SK-N-SH treated with all-trans-retinoic acid at 6 μM for 48 hours (cell line): ENCODE data around the gene AGMO.

Experiments
- ARNTL ChIP-seq: fragments of 450-650 bp; formaldehyde crosslinking; IDR thresholded peaks from 2 replicates; pipeline ENCODE4 v1.5.0; 2020; ENCODE audit warnings: low read depth, mild to moderate bottlenecking, moderate library complexity, borderline replicate concordance
- BACH2 ChIP-seq: fragments of 250-450 bp; sonication (Bioruptor Pico); IDR thresholded peaks from 2 replicates; pipeline ENCODE4 v1.9.0; 2021; ENCODE audit warnings: mild to moderate bottlenecking, borderline replicate concordance
- OSR1 ChIP-seq: fragments of 250-450 bp; sonication (Bioruptor Pico); IDR thresholded peaks from 2 replicates; pipeline ENCODE4 v1.8.0; 2022; ENCODE audit warnings: moderate library complexity, mild to moderate bottlenecking, inconsistent platforms
- PATZ1 ChIP-seq: fragments of 250-450 bp; sonication (Bioruptor Pico); IDR thresholded peaks from 2 replicates; pipeline ENCODE4 v1.8.0; 2020; ENCODE audit warnings: mild to moderate bottlenecking, moderate library complexity, borderline replicate concordance
- RARB ChIP-seq: fragments of 250-450 bp; sonication (Bioruptor Pico); IDR thresholded peaks from 2 replicates; pipeline ENCODE4 v1.8.0; 2021; ENCODE audit warnings: mild to moderate bottlenecking, moderate library complexity
- SNAI2 ChIP-seq: fragments of 250-450 bp; sonication (Bioruptor Pico); IDR thresholded peaks from 2 replicates; pipeline ENCODE4 v1.5.0; 2020; ENCODE audit warnings: mild to moderate bottlenecking, moderate library complexity
- TOX ChIP-seq: fragments of 250-450 bp; sonication (Bioruptor Pico); IDR thresholded peaks from 2 replicates; pipeline ENCODE4 v1.8.0; 2021; ENCODE audit warnings: mild to moderate bottlenecking, moderate library complexity, borderline replicate concordance
- TSHZ2 ChIP-seq: fragments of 250-450 bp; sonication (Bioruptor Pico); IDR thresholded peaks from 2 replicates; pipeline ENCODE4 v1.5.0; 2020; ENCODE audit warnings: mild to moderate bottlenecking, moderate library complexity
- ZFP3 ChIP-seq: fragments of 250-450 bp; sonication (Bioruptor Pico); IDR thresholded peaks from 2 replicates; pipeline ENCODE4 v1.5.0; 2020; ENCODE audit warnings: mild to moderate bottlenecking, moderate library complexity
- ZNF70 ChIP-seq: fragments of 450-650 bp; formaldehyde crosslinking; IDR thresholded peaks from 2 replicates; pipeline ENCODE4 v1.5.0; 2020; ENCODE audit warnings: mild to moderate bottlenecking, moderate library complexity

GRCh38 chr7:15334536-15335263 lies 227.1 kb downstream of the AGMO start:
- TF ChIP-seq PATZ1 (CRISPR knock-in tag) (no peak), ZNF70 (CRISPR knock-in tag) (no peak), TOX (CRISPR knock-in tag) (no peak), ZFP3 (no peak), TSHZ2 (CRISPR knock-in tag) (no peak), BACH2 (no peak), SNAI2 (no peak), OSR1 (CRISPR knock-in tag) (no peak), ARNTL (CRISPR knock-in tag) (no peak), RARB (CRISPR knock-in tag) (no peak)
